ACHN (cell line): Measurements from ENCODE around the gene FAM53C.
"Not testable (repeated sequence)": the region's sequence is repeated elsewhere in the genome, so short reads cannot be mapped to it uniquely, and the experiment has no call there.

ENCODE experiments used
- DNase-seq: peaks from one replicate; pipeline ENCODE4 v3.0.0-alpha.2; 2015
- in situ Hi-C: cut with HindIII; loops from 2 replicates; pipeline ENCODE4 v1.10.0; 2017; ENCODE audit warnings: low sequenced_read_pairs, low pct_ligation_motif_present, low pct_unique_long_range_greater_than_20kb

Gene FAM53C

GRCh38 chr5:138372653-138373052 is 34.6 kb downstream of the FAM53C start:
- no peak for DNase-seq
- in situ Hi-C loops, result no loop called here

GRCh38 chr5:138382347-138382746 is 44.3 kb downstream of the FAM53C start:
- in situ Hi-C loops, result no loop called here
- no peak for DNase-seq

GRCh38 chr5:138385660-138386059 is 47.6 kb downstream of the FAM53C start:
- in situ Hi-C loops, result no loop called here
- DNase-seq, result no peak

GRCh38 chr5:138386290-138386689 is 48.2 kb downstream of the FAM53C start:
- in situ Hi-C loops, result no loop called here
- DNase-seq, result no peak

- in situ Hi-C loops, result no loop called here
- DNase-seq, result no peak
These were observed 51.3 kb downstream of the FAM53C start for GRCh38 chr5:138389332-138389731.

GRCh38 chr5:138389911-138390310 is 51.8 kb downstream of the FAM53C start:
- in situ Hi-C loops, DNase-seq: not testable (repeated sequence)

GRCh38 chr5:138391859-138392386 is 53.9 kb downstream of the FAM53C start:
- DNase-seq, result no peak
- in situ Hi-C loops, result no loop called here
